ENCODE data around the gene NCBP2.
"Not testable (repeated sequence)": the region's sequence is repeated elsewhere in the genome, so short reads cannot be mapped to it uniquely, and the experiment has no call there.

NCBP2 gene

GRCh38 chr3:196968233-196969133 lies 26.2 kb upstream of the NCBP2 start, which contains the start of gene PIGZ:
Gene PIGZ (minus strand): TSS chr3:196968833. CDS start chr3:196952031, 16,802 bp downstream.
- no peak for DNase-seq (ENCODE audit: low read depth in 2 of 2)

- DNase-seq (ENCODE audit: low read depth in 2 of 2): no peak
These were observed 25.3 kb upstream of the NCBP2 start for GRCh38 chr3:196967412-196968232.

- no peak for DNase-seq (ENCODE audit: low read depth in 2 of 2)
These were observed 24.4 kb upstream of the NCBP2 start for GRCh38 chr3:196966526-196967401.

GRCh38 chr3:196965804-196966173 lies 23.5 kb upstream of the NCBP2 start:
- no peak for DNase-seq (ENCODE audit: low read depth in 2 of 2)

- DNase-seq (ENCODE audit: low read depth in 2 of 2): no peak
These were observed 22.9 kb upstream of the NCBP2 start for GRCh38 chr3:196965112-196965803.

GRCh38 chr3:196963631-196963953 lies 21.3 kb upstream of the NCBP2 start:
- no peak for DNase-seq (ENCODE audit: low read depth in 2 of 2)

GRCh38 chr3:196962930-196963630 lies 20.8 kb upstream of the NCBP2 start:
- DNase-seq (ENCODE audit: low read depth in 2 of 2): no peak

GRCh38 chr3:196962108-196962929 lies 20.0 kb upstream of the NCBP2 start:
- DNase-seq (ENCODE audit: low read depth in 2 of 2): no peak

GRCh38 chr3:196954832-196955231 lies 12.5 kb upstream of the NCBP2 start:
- DNase-seq (ENCODE audit: low read depth in 2 of 2): no peak

GRCh38 chr3:196951371-196951770 lies 9.0 kb upstream of the NCBP2 start:
- DNase-seq (ENCODE audit: low read depth in 2 of 2): no peak

- DNase-seq (ENCODE audit: low read depth in 2 of 2): no peak
These were observed 7.4 kb upstream of the NCBP2 start for GRCh38 chr3:196949750-196950149.

- no peak for DNase-seq (ENCODE audit: low read depth in 2 of 2)
These were observed 6.9 kb upstream of the NCBP2 start for GRCh38 chr3:196949285-196949619.

- no peak for DNase-seq (ENCODE audit: low read depth in 2 of 2)
These were observed 6.3 kb upstream of the NCBP2 start for GRCh38 chr3:196948442-196949284.

GRCh38 chr3:196947860-196948441 lies 5.6 kb upstream of the NCBP2 start:
- no peak for DNase-seq (ENCODE audit: low read depth in 2 of 2)

- no peak for DNase-seq (ENCODE audit: low read depth in 2 of 2)
These were observed 5.0 kb upstream of the NCBP2 start for GRCh38 chr3:196947136-196947859.

- not testable (repeated sequence) for DNase-seq (ENCODE audit: low read depth in 2 of 2)
These were observed 1.9 kb upstream of the NCBP2 start for GRCh38 chr3:196944037-196944790.

- DNase-seq (ENCODE audit: low read depth in 2 of 2): no peak
These were observed 568 bp upstream of the NCBP2 start for GRCh38 chr3:196942915-196943277.

All from stimulated activated CD8-positive, alpha-beta memory T cell treated with anti-CD3 and anti-CD28 coated beads, Interleukin-2, amount 100 ng/mL, for 1 hour (primary cell).